ENCODE results near the gene GRB2. TPM values are rescaled to one million over a fixed set of nuclear protein-coding genes. Genes with fewer than 3 reads are reported as not detected.

GRB2 gene
- total RNA-seq, 4 donors from 2014 or later, result 51.5 to 127 (median 78.1) TPM

- no peaks in the 10 kb centered on the region for H3K36me3 ChIP-seq
- no peak for DNase-seq
- no peaks in the 10 kb centered on the region for H3K9me3 ChIP-seq
- H3K27me3 ChIP-seq, result no peaks in the 10 kb centered on the region
- H3K4me1 ChIP-seq, result no peaks in the 10 kb centered on the region
- TF ChIP-seq POLR2A (IDR thresholded peaks at IDR 0.05), result no peak
- TF ChIP-seq CTCF (IDR thresholded peaks at IDR 0.05), result no peak
- no peak overlapping the region for H3K27ac ChIP-seq
- intact Hi-C loops (cut with DNase I; ENCODE audit: low total_unique reads), result no loop called here
- no peak overlapping the region for H3K4me3 ChIP-seq
Observed at GRCh38 chr17:75318615-75319222, 86.8 kb downstream of the GRB2 start.

GRCh38 chr17:75318211-75318610 lies 87.3 kb downstream of the GRB2 start:
- intact Hi-C loops (cut with DNase I; ENCODE audit: low total_unique reads), result no loop called here
- no peaks in the 10 kb centered on the region for H3K27me3 ChIP-seq
- TF ChIP-seq POLR2A (IDR thresholded peaks at IDR 0.05) (no peak), CTCF (IDR thresholded peaks at IDR 0.05) (no peak)
- H3K4me1 ChIP-seq, result no peaks in the 10 kb centered on the region
- H3K4me3 ChIP-seq, result no peak overlapping the region
- no peak overlapping the region for H3K27ac ChIP-seq
- DNase-seq, result no peak
- H3K9me3 ChIP-seq, result no peaks in the 10 kb centered on the region
- H3K36me3 ChIP-seq, result no peaks in the 10 kb centered on the region

- H3K27me3 ChIP-seq, result no peaks in the 10 kb centered on the region
- H3K4me1 ChIP-seq, result no peaks in the 10 kb centered on the region
- H3K4me3 ChIP-seq, result no peak overlapping the region
- no peak overlapping the region for H3K27ac ChIP-seq
- H3K36me3 ChIP-seq, result no peaks in the 10 kb centered on the region
- intact Hi-C loops (cut with DNase I; ENCODE audit: low total_unique reads), result no loop called here
- TF ChIP-seq CTCF (IDR thresholded peaks at IDR 0.05) (no peak), POLR2A (IDR thresholded peaks at IDR 0.05) (no peak)
- no peak for DNase-seq
- no peaks in the 10 kb centered on the region for H3K9me3 ChIP-seq
Observed at GRCh38 chr17:75317671-75318070, 87.8 kb downstream of the GRB2 start.

GRCh38 chr17:75316253-75316652 lies 89.2 kb downstream of the GRB2 start:
- no peak for DNase-seq
- H3K27ac ChIP-seq, result no peak overlapping the region
- H3K4me1 ChIP-seq, result no peaks in the 10 kb centered on the region
- H3K4me3 ChIP-seq, result no peak overlapping the region
- no peak for TF ChIP-seq CTCF (IDR thresholded peaks at IDR 0.05)
- TF ChIP-seq POLR2A (IDR thresholded peaks at IDR 0.05), result no peak
- no peaks in the 10 kb centered on the region for H3K27me3 ChIP-seq
- intact Hi-C loops (cut with DNase I; ENCODE audit: low total_unique reads), result no loop called here
- H3K9me3 ChIP-seq, result no peaks in the 10 kb centered on the region
- no peaks in the 10 kb centered on the region for H3K36me3 ChIP-seq

- Histone ChIP-seq H3K4me3 (no peak overlapping the region), H3K4me1 (no peaks in the 10 kb centered on the region), H3K27me3 (no peaks in the 10 kb centered on the region), H3K36me3 (no peaks in the 10 kb centered on the region), H3K27ac (no peak overlapping the region), H3K9me3 (no peaks in the 10 kb centered on the region)
- intact Hi-C loops (cut with DNase I; ENCODE audit: low total_unique reads), result no loop called here
- DNase-seq, result no peak
- no peak for TF ChIP-seq POLR2A (IDR thresholded peaks at IDR 0.05)
- TF ChIP-seq CTCF (IDR thresholded peaks at IDR 0.05), result no peak
Observed at GRCh38 chr17:75315541-75316243, 89.8 kb downstream of the GRB2 start.
